Panc1 (cell line): Measurements from ENCODE around the gene ZNF507. TPM values are rescaled to one million over a fixed set of nuclear protein-coding genes. Genes with fewer than 3 reads are reported as not detected.
A peak's percentile ranks its signal among the peaks of the same experiment; 100 is the strongest.

Source experiments
- ATAC-seq: fragments of 200-7000 bp; cut with Tn5 transposase; 2 replicates; pipeline ENCODE4 v1.9.1; 2020; ENCODE audit warnings: mild to moderate bottlenecking, moderate library complexity
- BruUV-seq: library from RNA; stranded (reverse); fragments of 400-500 nt; replicated peaks from 2 replicates; lab custom pipeline; 2021; lab: Mats Ljungman, UMichigan
- CTCF ChIA-PET: fragments of 300-600 bp; sonication (Branson Sonifier 250); formaldehyde crosslinking; loops from one replicate; lab custom pipeline; 2022; ENCODE audit warnings: antibody characterized with exemption; lab: Charles Lee
- POLR2A ChIA-PET: fragments of 300-600 bp; sonication (Branson Sonifier 250); formaldehyde crosslinking; loops from one replicate; lab custom pipeline; 2022; ENCODE audit warnings: antibody characterized with exemption; lab: Charles Lee
- DNase-seq: peaks from one replicate; pipeline ENCODE4 v3.0.0-alpha.2; 2010; ENCODE audit warnings: low read depth, low spot score
- H3K27ac ChIP-seq: 2 replicates; pipeline ENCODE4 v1.5.1; 2011; ENCODE audit warnings: mild to moderate bottlenecking, low read length, inconsistent platforms
- H3K27me3 ChIP-seq: fragments of 200-500 bp; sonication (Bioruptor generic); 2 replicates; pipeline ENCODE4 v1.6.0; 2014; ENCODE audit warnings: low read length, inconsistent platforms; ENCODE audit not compliant: control insufficient read depth, insufficient read depth
- H3K36me3 ChIP-seq: fragments of 200-500 bp; sonication (Bioruptor generic); 2 replicates; pipeline ENCODE4 v1.5.1; 2014; ENCODE audit warnings: inconsistent platforms, mild to moderate bottlenecking, low read length, moderate library complexity; ENCODE audit not compliant: control insufficient read depth, insufficient read depth
- H3K4me1 ChIP-seq: 2 replicates; pipeline ENCODE4 v1.5.1; 2011; ENCODE audit warnings: inconsistent platforms, mild to moderate bottlenecking, low read length, moderate library complexity; ENCODE audit not compliant: control insufficient read depth, insufficient read depth
- H3K4me3 ChIP-seq, 2 experiments: 2 replicates each; pipeline ENCODE4 v1.5.1; 2011 to 2012; ENCODE audit warnings: low read depth in 2 of 2, low read length in 2 of 2, mild to moderate bottlenecking in 2 of 2, inconsistent platforms in 1 of 2, moderate library complexity in 1 of 2
- H3K9me3 ChIP-seq: fragments of 200-500 bp; sonication (Bioruptor generic); 2 replicates; pipeline ENCODE4 v1.5.1; 2014; ENCODE audit warnings: low read depth, mild to moderate bottlenecking, inconsistent platforms, low read length, moderate library complexity; ENCODE audit not compliant: control insufficient read depth, insufficient read depth
- POLR2AphosphoS5 ChIP-seq: IDR thresholded peaks from 2 replicates; pipeline ENCODE4 v1.6.1; 2012; ENCODE audit warnings: mild to moderate bottlenecking, low read depth, low read length, moderate library complexity
- SIN3A ChIP-seq: IDR thresholded peaks from 2 replicates; pipeline ENCODE4 v1.6.1; 2012; ENCODE audit warnings: low read depth, mild to moderate bottlenecking, low read length, moderate library complexity, borderline replicate concordance; ENCODE audit not compliant: insufficient read depth
- TCF7L2 ChIP-seq: IDR thresholded peaks from 2 replicates; pipeline ENCODE4 v1.6.1; 2011; ENCODE audit warnings: mild to moderate bottlenecking, low read depth, low read length, inconsistent platforms
- in situ Hi-C: cut with HindIII; loops from 2 replicates; pipeline ENCODE4 v1.10.0; 2016; ENCODE audit warnings: low sequenced_read_pairs, low pct_unique_long_range_greater_than_20kb
- intact Hi-C: fragments of 100-400 bp; cut with micrococcal nuclease; formaldehyde crosslinking; loops from one replicate; pipeline ENCODE4 v1.10.0; 2022; ENCODE audit not compliant: unreplicated experiment
- total RNA-seq: library from RNA; stranded (reverse); gene quantifications from one replicate; pipeline ENCODE4 v1.2.1, GENCODE V29; 2021; ENCODE audit not compliant: unreplicated experiment
- TF ChIP-seq, protein P1 (sequence below): fragments of 450-650 bp; IDR thresholded peaks from 2 replicates; pipeline ENCODE4 v1.5.1; 2017; ENCODE audit warnings: mild to moderate bottlenecking
- TF ChIP-seq, protein P2 (sequence below), 2 experiments: IDR thresholded peaks; 2 replicates each; pipeline ENCODE4 v1.6.1; 2011 to 2012; ENCODE audit warnings: low read depth in 2 of 2, control low read depth in 1 of 2, low read length in 1 of 2, mild to moderate bottlenecking in 1 of 2, moderate library complexity in 1 of 2; ENCODE audit not compliant: insufficient read depth in 1 of 2

The ZNF507 gene
- total RNA-seq, 1 experiment from 2014 or later = 28.3 TPM

DNA sequence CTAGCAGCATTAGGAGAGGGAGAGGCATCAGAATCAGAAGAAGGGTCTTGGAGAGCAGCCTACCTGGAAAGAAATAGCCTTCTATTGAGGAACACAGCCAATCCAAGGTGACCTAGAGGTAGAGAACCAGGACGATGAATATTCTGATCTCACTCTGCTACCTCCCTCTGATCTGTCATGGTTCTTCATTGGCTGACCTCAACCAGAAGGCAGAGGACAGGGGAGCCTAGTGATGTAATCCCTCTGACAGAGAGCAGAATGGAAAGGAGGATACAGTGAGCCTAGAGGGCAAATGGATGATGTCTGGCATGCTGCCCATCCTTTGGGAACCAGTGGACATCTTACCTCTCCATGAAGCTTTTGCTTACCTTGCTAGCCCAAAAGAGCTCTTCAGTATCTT lies 3.6 kb downstream of the ZNF507 start:
- H3K27ac ChIP-seq = peak overlapping the region; percentile 31

DNA sequence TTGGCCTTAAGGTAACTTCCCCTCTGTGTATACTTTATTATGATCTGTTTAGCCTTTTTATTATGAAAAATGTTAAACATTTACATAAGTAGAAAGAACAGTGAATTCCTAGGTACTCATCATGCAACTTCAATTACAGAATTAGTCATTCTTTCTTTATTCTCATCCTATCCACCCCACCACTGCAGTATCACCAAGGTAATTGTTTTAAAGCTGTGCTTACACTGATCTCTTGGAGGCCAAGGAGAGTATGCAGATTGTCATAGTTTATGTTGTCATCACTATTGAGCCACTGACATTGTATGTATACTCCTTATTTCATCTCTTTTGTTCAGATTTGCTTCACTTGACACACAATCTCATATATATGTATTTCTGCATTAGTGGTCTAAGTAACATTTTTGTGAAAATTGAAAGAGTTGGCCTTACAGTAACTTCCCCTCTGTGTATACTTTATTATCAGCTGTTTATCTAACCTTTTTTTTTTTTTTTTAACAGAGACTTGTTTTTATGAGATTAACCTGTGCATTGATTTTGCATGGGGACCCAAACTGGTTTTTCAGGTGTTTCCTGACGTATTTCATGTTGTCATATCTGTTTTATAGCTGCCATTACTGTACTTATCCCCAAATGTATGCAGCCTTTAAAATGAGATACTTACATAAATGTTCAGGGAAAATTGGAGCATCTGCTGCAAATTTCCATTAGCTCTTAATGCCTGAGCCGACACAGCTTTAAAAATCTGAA lies 4.5 kb downstream of the ZNF507 start:
- in situ Hi-C loops (no loop called here), intact Hi-C loops (no loop called here)
- ChIA-PET CTCF (interaction anchor here (0.7 kb wide), 1 partner anchor 12 kb away, joined by 3 read pairs; no protein-coding TSS in a partner anchor), POLR2A (no interaction called here)
- BruUV-seq = no TSS peak
- ATAC-seq (no peak), DNase-seq (no peak)
- no peak overlapping the region for H3K4me3 ChIP-seq
- peaks cover 46% of the 10 kb centered on the region for H3K4me1 ChIP-seq
- H3K36me3 ChIP-seq = peaks cover 42% of the 10 kb centered on the region
- no peaks in the 10 kb centered on the region; the same call in 1 of the 2 replicates for H3K9me3 ChIP-seq
- no peaks in the 10 kb centered on the region for H3K27me3 ChIP-seq
- no peak overlapping the region for H3K27ac ChIP-seq
- TF ChIP-seq, protein P1, sequence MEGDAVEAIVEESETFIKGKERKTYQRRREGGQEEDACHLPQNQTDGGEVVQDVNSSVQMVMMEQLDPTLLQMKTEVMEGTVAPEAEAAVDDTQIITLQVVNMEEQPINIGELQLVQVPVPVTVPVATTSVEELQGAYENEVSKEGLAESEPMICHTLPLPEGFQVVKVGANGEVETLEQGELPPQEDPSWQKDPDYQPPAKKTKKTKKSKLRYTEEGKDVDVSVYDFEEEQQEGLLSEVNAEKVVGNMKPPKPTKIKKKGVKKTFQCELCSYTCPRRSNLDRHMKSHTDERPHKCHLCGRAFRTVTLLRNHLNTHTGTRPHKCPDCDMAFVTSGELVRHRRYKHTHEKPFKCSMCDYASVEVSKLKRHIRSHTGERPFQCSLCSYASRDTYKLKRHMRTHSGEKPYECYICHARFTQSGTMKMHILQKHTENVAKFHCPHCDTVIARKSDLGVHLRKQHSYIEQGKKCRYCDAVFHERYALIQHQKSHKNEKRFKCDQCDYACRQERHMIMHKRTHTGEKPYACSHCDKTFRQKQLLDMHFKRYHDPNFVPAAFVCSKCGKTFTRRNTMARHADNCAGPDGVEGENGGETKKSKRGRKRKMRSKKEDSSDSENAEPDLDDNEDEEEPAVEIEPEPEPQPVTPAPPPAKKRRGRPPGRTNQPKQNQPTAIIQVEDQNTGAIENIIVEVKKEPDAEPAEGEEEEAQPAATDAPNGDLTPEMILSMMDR = no peak
- TF ChIP-seq, protein P2, sequence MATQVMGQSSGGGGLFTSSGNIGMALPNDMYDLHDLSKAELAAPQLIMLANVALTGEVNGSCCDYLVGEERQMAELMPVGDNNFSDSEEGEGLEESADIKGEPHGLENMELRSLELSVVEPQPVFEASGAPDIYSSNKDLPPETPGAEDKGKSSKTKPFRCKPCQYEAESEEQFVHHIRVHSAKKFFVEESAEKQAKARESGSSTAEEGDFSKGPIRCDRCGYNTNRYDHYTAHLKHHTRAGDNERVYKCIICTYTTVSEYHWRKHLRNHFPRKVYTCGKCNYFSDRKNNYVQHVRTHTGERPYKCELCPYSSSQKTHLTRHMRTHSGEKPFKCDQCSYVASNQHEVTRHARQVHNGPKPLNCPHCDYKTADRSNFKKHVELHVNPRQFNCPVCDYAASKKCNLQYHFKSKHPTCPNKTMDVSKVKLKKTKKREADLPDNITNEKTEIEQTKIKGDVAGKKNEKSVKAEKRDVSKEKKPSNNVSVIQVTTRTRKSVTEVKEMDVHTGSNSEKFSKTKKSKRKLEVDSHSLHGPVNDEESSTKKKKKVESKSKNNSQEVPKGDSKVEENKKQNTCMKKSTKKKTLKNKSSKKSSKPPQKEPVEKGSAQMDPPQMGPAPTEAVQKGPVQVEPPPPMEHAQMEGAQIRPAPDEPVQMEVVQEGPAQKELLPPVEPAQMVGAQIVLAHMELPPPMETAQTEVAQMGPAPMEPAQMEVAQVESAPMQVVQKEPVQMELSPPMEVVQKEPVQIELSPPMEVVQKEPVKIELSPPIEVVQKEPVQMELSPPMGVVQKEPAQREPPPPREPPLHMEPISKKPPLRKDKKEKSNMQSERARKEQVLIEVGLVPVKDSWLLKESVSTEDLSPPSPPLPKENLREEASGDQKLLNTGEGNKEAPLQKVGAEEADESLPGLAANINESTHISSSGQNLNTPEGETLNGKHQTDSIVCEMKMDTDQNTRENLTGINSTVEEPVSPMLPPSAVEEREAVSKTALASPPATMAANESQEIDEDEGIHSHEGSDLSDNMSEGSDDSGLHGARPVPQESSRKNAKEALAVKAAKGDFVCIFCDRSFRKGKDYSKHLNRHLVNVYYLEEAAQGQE (IDR thresholded peaks at IDR 0.05; ENCODE audit: insufficient read depth in 1 of 2, low read depth in 2 of 2, low read length in 1 of 2) = no peak
- TF ChIP-seq TCF7L2 (no peak), SIN3A (no peak), POLR2AphosphoS5 (no peak)

More for the DNA sequence above, 3.6 kb downstream of the ZNF507 start:
- Histone ChIP-seq H3K27me3 (no peaks in the 10 kb centered on the region), H3K9me3 (no peaks in the 10 kb centered on the region; the same call in 1 of the 2 replicates), H3K4me1 (peaks cover 46% of the 10 kb centered on the region), H3K4me3 (no peak overlapping the region), H3K36me3 (peaks cover 40% of the 10 kb centered on the region)
- ATAC-seq (no peak), DNase-seq (no peak)
- in situ Hi-C loops (no loop called here), intact Hi-C loops (no loop called here)
- BruUV-seq = no TSS peak
- TF ChIP-seq, protein P2 (IDR thresholded peaks at IDR 0.05; ENCODE audit: insufficient read depth in 1 of 2, low read depth in 2 of 2, low read length in 1 of 2) = no peak
- no peak for TF ChIP-seq SIN3A
- TF ChIP-seq POLR2AphosphoS5 = peak; percentile 38; the same call in 1 of the 2 replicates
- CTCF ChIA-PET = no interaction called here
- POLR2A ChIA-PET = no interaction called here
